GM12892 (cell line): ENCODE results near the gene PRKN.
"Not testable (repeated sequence)": the region's sequence is repeated elsewhere in the genome, so short reads cannot be mapped to it uniquely, and the experiment has no call there.

ENCODE experiments used
- DNase-seq: peaks from one replicate; pipeline ENCODE4 v3.0.0; 2011; ENCODE audit not compliant: insufficient read length
- FAIRE-seq: peaks from 2 replicates; lab custom pipeline; 2011; peaks lifted over from hg19 to GRCh38; lab: Jason Lieb, UNC
- POLR2A ChIP-seq: IDR thresholded peaks from 2 replicates; pipeline ENCODE4 v1.6.1; 2011; ENCODE audit warnings: low read depth, low read length, control low read depth
- POLR2AphosphoS5 ChIP-seq: IDR thresholded peaks from 2 replicates; pipeline ENCODE4 v1.6.1; 2011; ENCODE audit warnings: low read depth, low read length, control low read depth
- TAF1 ChIP-seq: IDR thresholded peaks from 2 replicates; pipeline ENCODE4 v1.6.1; 2011; ENCODE audit warnings: low read depth, mild to moderate bottlenecking, control low read depth, low read length, borderline replicate concordance

PRKN gene

DNA sequence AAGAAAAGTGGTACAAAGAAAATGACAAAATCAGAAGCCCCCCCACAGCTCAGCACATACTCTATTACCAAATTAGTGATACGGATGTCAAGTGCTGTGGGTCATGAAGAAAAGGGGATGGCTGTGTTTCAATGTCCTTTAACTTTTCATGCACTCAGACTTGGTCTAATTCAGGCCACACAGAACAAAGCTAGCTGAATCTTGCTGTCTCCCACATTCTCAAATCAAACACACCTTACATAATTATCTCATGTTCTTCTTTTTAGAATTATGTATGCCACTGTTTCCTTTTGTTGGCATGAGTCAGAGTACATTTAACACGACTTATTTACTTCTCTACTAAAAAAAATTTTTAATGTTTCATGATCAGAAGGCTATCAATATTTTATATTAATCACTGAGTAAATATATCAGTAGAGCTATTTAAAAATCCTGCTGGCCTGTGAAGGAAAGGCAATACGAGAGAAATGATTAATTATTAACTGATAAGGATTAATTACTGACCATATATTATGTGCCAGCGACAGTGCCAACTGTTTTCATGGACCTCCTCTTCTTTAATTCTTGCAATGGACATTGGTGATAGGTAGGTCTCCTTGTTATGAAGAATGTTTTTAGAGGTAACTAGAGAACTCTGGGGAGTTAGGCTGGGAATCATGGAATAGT is 857.2 kb downstream of the PRKN start:
- no peak for DNase-seq
- FAIRE-seq = no peak
- TF ChIP-seq POLR2A = no peak
- no peak for TF ChIP-seq POLR2AphosphoS5
- no peak for TF ChIP-seq TAF1

DNA sequence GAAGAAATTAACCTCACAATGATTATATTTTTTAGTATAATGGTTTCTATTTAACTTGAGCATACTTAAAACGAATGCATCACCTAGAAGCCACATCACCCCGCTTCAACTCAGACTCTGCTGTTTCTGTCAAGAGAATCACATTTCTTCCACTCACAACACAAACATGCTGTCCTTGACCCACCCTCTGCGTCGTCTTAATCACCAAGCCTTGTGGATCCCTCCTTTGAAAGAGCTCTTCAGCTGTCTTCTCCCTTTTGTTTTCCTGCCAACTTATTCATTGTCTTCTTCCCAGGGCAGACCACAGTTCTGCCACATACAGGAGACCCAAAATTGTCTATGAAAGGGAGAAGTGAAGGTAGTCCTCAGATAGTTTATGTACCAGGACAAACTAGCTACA is 858.1 kb downstream of the PRKN start:
- TF ChIP-seq TAF1 (no peak), POLR2A (no peak), POLR2AphosphoS5 (no peak)
- DNase-seq = no peak
- no peak for FAIRE-seq

DNA sequence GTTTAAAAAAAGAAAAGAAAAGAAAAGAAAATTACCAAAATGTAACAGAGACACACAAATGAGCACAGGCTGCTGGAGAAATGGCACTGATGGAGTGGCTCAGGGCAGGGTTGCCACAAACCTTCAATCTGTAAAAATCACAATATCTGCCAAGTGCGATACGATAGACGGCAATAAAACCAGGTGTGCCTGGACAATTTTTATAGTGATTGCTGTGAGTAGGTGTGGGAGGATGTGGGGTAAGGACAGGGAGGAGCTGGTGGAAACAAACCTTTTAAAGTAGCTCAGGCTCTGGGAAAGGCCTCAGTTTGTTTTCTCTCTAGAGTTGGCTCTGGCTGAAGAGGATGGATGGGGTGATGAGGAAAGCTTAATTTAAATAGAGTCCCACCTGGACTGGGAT is 861.0 kb downstream of the PRKN start:
- DNase-seq (no peak), FAIRE-seq (no peak)
- no peak for TF ChIP-seq POLR2A
- no peak for TF ChIP-seq TAF1
- TF ChIP-seq POLR2AphosphoS5 = no peak

DNA sequence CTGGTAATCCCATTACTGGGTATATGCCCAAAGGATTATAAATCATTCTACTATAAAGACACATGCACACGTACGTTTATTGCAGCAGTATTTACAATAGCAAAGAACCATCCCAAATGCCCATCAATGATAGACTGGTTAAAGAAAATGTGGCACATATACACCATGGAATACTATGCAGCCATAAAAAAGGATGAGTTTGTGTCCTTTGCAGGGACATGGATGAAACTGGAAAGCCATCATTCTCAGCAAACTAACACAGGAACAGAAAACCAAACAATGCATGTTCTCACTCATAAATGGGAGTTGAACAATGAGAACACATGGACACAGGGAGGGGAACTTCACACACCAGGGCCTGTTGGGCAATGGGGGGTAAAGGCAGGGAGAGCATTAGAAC is 866.5 kb downstream of the PRKN start:
- not testable (repeated sequence) for DNase-seq, FAIRE-seq

DNA sequence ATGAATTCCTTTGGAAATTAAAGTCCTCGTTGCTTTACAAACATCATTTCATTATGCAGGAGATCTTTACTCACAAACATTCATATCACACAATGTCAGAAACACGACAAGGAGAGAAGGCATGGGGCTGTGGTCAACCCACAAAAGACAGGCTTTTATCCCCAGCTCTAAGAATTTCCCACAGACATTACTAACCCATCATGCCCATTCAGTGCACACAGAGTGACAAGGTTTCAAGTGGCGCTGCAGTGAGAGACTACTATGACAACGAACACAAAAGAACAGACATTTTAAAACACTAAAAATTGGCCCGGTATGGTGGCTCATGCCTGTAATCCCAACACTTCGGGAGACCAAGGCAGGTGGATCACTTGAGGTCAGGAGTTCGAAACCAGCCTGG is 873.9 kb downstream of the PRKN start:
- DNase-seq (no peak), FAIRE-seq (no peak)
- no peak for TF ChIP-seq TAF1
- TF ChIP-seq POLR2AphosphoS5 = no peak
- TF ChIP-seq POLR2A = no peak

DNA sequence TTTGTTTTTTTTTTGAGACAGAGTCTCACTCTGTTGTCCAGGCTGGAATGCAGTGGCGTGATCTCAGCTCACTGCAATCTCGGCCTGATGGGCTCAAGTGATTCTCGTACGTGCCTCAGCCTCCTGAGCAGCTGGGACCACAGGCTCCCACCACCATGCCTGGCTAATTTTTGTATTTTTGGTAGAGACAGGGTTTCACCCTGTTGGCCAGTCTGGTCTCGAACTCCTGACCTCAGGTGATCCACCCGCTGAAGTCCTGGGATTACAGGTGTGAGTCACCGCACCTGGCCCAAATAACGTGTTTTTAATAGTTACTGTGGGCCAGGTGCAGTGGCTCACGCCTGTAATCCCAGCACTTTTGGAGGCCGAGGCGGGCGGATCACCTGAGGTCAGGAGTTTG is 876.1 kb downstream of the PRKN start:
- FAIRE-seq, DNase-seq: not testable (repeated sequence)

DNA sequence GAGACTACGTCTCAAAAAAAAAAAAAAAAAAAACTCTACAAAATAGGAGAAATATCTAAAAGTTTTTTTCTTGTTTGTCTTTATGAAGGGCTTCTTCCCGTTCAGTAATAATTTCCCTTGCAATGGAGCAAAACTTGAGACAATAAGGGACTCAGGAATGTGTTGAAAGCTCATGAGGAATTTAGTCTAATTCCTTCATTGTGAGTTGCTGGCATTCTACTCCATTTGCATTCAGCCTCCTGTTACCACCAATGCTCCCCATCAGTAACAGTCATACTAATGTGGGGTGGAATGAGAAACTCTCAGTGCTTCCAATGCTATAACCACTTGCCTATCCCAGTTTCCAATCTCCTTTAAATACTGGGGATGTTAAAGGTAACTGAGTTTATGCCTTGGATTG is 877.0 kb downstream of the PRKN start:
- TF ChIP-seq TAF1 (no peak), POLR2A (no peak), POLR2AphosphoS5 (no peak)
- FAIRE-seq (no peak), DNase-seq (no peak)

DNA sequence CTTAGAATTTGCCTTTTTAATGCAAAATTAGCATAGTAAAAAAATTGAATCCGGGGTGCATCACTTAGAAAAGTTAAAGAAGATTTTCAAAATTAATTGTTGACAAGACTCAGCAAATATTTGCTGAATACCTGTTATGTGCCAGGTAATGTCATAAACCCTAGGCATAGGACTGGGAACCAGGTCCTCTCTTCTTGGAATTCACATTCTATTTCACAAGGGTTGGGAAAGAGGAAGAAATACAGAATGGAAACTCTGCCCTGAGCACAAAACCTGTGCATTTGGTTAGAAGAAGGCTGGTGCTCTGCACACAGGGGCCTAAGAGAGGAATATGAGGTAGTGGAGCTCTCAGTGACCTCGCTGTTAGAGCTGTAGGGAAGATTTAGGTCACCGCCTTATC is 879.9 kb downstream of the PRKN start:
- DNase-seq (no peak), FAIRE-seq (no peak)
- TF ChIP-seq POLR2A = no peak
- no peak for TF ChIP-seq TAF1
- no peak for TF ChIP-seq POLR2AphosphoS5

DNA sequence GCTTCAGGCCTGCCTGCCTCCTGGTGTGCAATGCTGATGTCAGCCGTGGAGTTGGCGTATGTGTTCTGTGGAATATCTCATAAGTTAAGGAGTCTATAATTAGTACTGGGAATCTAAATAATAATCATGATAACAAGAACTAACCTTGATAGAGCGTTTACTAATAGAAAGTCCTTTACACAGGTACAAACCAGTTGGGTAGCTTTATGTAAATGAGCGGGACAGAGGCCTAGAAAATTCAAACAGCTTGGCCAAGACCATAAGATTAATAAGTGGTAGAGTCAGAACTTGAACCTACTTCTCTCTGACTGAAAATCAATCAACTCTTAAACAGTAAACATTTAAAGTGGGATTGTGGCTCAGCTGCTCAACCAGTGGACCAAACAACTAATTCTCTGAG is 882.8 kb downstream of the PRKN start:
- FAIRE-seq (no peak), DNase-seq (no peak)
- TF ChIP-seq POLR2A (no peak), POLR2AphosphoS5 (no peak), TAF1 (no peak)

DNA sequence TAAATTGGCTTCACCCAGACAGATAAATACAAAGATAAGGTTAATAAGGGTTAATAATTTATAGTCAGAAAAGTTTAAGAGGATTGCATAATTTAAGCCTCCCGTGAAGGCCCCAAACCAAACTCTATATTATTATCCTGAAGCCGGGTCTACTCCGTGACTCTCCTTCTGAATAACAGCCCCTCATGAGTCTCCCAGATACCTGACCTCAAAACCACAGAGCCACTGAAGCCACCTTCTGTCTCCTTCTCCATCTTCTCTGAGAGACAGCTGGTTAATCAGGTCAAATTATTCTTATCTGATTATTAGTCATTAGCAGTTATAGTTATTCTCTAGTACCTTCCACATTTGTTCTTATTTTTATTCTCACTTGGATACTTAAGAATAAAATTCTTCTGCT is 884.5 kb downstream of the PRKN start:
- no peak for DNase-seq
- FAIRE-seq = no peak
- no peak for TF ChIP-seq POLR2AphosphoS5

DNA sequence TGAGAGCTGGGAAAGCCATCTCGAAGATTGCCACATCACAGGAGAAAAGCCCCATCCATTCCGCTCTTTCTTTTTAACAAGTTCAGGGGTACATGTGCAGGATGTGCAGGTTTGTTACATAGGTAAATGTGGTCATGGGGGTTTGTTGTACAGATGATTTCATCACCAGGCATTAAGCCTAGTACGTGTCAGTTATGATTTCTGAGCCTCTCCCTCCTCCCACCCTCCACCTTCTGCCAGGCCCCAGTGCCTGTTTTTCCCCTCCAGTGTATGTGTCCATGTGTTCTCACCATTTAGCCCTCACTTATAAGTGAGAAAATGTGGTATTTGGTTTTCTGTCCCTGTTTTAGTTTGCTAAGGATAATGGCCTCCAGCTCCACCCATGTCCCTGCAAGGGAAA is 887.2 kb downstream of the PRKN start:
- no peak for FAIRE-seq
- TF ChIP-seq TAF1 (no peak), POLR2AphosphoS5 (no peak), POLR2A (no peak)

DNA sequence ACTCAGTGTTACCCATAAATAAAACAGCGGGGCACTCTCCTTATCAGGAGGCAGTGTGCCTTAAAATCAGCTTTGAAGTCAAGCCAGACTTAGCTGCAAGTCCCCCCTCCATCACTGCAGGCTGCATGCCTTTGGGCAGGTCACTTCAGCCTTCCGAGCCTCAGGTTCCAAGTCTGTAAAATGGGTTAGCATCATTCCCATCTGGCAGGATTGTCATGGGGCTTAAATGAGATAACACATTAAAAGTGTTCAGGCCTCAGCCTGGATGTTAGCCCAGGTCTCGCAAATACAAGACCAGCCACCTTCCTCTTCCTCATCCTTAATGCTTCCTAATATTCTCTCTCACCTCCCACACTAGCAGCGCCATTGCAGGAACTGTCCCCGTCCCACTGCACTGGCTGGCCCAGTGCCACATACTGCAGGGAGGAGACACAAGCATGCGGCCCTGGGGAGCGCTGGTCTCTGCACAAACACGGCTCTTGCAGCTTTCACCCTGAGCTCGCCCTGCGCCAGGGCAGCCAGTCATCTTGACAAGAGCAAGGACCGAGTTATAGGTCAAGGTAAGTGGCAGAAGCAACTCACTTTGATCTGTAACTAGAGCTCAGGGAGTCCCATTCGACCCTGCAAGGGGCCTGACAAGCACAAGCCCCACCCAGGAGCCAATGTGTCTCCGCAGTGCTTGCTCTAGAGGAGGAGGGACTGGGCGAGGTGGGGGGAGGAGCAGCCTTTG is 889.1 kb downstream of the PRKN start:
- TF ChIP-seq TAF1 (no peak), POLR2AphosphoS5 (no peak), POLR2A (no peak)

More for the DNA sequence above, 887.2 kb downstream of the PRKN start:
- no peak for DNase-seq

DNA sequence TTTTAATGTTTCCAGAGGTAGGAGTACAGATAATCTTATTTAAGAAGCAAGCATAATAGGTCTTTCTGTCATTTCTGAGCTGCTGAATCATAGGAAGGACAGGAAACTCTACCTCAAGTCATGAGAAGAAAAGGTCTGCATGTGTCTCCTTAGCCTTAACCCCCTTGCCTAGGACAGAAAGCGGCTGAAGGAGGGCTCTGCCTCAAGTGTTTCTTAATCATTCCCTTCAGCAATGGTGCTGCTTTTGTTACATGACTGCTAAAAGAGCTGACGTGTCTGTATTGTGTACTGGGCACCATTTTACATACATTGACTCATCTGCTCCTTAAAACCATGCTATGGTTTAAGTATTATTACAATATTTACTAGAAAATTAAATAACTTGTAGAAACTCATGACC is 889.7 kb downstream of the PRKN start:
- FAIRE-seq (no peak), DNase-seq (no peak)
- TF ChIP-seq POLR2AphosphoS5 (no peak), POLR2A (no peak), TAF1 (no peak)

More for the DNA sequence above, 889.1 kb downstream of the PRKN start:
- DNase-seq (no peak), FAIRE-seq (no peak)

DNA sequence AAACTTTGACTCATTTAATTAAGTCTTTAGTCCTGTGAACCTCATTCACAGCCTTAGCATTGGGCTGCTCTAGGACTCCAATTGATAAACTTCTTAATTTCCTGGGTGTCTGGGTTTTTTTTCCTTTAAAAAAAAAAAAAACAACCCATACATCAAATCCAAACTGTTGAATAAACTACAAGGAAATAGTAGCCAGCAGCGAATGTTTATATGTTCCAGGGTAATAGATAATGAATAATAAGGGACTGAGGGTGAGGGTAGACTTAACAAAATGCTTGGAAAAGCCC is 890.2 kb downstream of the PRKN start:
- TF ChIP-seq POLR2A (no peak), POLR2AphosphoS5 (no peak), TAF1 (no peak)
- FAIRE-seq (no peak), DNase-seq (no peak)
